Vagina (tissue), 2 donors: ENCODE measurements around the gene COL5A1.

Experiments used
- CTCF ChIP-seq, 3 experiments: fragments of 450-650 bp in 2 of 3; fragments of 200-600 bp in 1 of 3; sonication (generic) in 1 of 3; IDR thresholded peaks; one replicate each; pipeline ENCODE4 v1.5.1; 2017 to 2019; ENCODE audit warnings: antibody characterized with exemption in 3 of 3, mild to moderate bottlenecking in 2 of 3, moderate library complexity in 2 of 3
- POLR2A ChIP-seq, 2 donors: fragments of 450-650 bp; IDR thresholded peaks; one replicate each; pipeline ENCODE4 v1.6.1; 2017; ENCODE audit warnings: antibody characterized with exemption in 2 of 2, mild to moderate bottlenecking in 2 of 2, moderate library complexity in 2 of 2

DNA sequence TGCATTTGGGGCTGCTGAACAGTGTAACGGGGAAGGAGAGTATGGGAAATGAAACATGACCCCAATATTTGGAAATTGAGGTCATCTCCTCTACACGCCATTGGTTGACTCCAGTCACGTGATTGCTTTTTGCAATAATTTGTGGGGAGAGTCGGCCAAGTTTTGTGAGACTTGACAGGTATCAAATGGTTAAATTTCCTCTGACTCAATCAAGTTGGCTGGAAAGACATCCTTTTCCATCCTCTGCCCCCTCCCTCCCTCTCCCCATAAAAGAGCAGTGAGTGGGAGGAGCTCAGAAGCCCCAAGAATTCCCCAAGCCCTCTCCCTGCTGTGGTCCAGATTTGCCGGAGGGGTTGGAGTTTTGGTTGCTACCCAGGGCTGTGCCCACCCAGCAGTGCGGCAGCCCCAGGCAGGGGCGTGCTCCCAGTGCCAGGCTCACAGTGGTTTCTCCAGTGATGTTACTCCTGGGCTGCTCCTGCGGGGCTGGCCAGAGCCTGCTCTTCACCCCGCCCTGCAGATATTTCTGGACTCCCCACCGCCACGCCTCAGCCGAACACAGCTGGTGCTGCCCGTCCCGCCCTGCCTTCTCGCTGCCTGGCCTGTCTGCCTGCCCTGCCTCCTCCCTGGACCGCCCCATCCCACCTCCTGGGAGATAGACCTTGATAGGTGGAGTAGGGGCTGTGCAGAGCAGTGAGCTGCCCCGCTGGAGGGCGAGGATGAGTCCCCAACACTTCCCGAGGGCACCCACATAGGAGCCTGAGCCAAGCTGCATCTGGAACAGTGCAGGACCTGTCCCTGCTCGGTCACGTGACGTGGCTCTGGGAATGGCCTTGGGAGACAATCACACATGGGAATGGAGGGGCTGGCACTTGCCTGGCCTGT is 3.4 kb downstream of the COL5A1 start:
- TF ChIP-seq POLR2A (IDR thresholded peaks at IDR 0.05) (peak in 1 of 2 donors; percentile 41), CTCF (IDR thresholded peaks at IDR 0.05) (no peak)
